Keratinocyte (primary cell): ENCODE measurements around the gene SRRD.

ENCODE experiments used
- CTCF ChIP-seq, 3 experiments: IDR thresholded peaks in 1 of 3; conservative IDR thresholded peaks in 1 of 3; optimal IDR thresholded peaks in 1 of 3; 2 replicates in 2 of 3; 3 replicates in 1 of 3; pipeline versions ENCODE3 to v1.5.1; 2011; ENCODE audit warnings: low read length in 3 of 3, mild to moderate bottlenecking in 3 of 3, moderate library complexity in 2 of 3, control low read depth in 1 of 3, inconsistent platforms in 1 of 3; ENCODE audit not compliant: insufficient read depth in 2 of 3; ENCODE audit errors: extremely low read depth in 1 of 3
- EZH2 ChIP-seq: IDR thresholded peaks from one replicate; pipeline ENCODE4 v1.6.1; 2012; ENCODE audit warnings: inconsistent platforms, mild to moderate bottlenecking, low read length, moderate library complexity

- TF ChIP-seq CTCF (optimal IDR thresholded peaks at IDR 0.05 in 1 of 3, IDR thresholded peaks at IDR 0.05 in 1 of 3, conservative IDR thresholded peaks at IDR 0.05 in 1 of 3; ENCODE audit: extremely low read depth in 1 of 3, insufficient read depth in 2 of 3, low read length in 3 of 3): no peak
- no peak for TF ChIP-seq EZH2
Observed at GRCh38 chr22:26540119-26540518, 56.4 kb downstream of the SRRD start.
